CD14-positive monocyte (primary cell): ENCODE results near the gene ACSF2. TPM values are rescaled to one million over a fixed set of nuclear protein-coding genes. Genes with fewer than 3 reads are reported as not detected.

ENCODE experiments used
- DNase-seq, 3 donors: peaks; one replicate each; pipeline ENCODE4 v3.0.0-alpha.2; 2011 to 2022
- H2AFZ ChIP-seq: 2 replicates; pipeline ENCODE4 v1.6.0; 2012; ENCODE audit warnings: mild to moderate bottlenecking, low read depth, low read length, inconsistent platforms; ENCODE audit not compliant: insufficient read depth, poor library complexity, severe bottlenecking
- H3K27ac ChIP-seq, 2 donors: 1 replicate in 1 of 2; 2 replicates in 1 of 2; pipeline ENCODE4 v1.5.1; 2012 to 2013; ENCODE audit warnings: low read length in 2 of 2, control low read depth in 1 of 2, inconsistent platforms in 1 of 2, low read depth in 1 of 2, mild to moderate bottlenecking in 1 of 2
- H3K27me3 ChIP-seq, 2 donors: one replicate each; pipeline versions ENCODE4 v1.6.0 to v1.6.1; 2011 to 2013; ENCODE audit warnings: low read length in 2 of 2; ENCODE audit not compliant: control insufficient read depth in 2 of 2, insufficient read depth in 2 of 2
- H3K36me3 ChIP-seq, 2 donors: replicated peaks in 1 of 2; 1 replicate in 1 of 2; 2 replicates in 1 of 2; pipeline versions ENCODE4 v1.5.1 to v1.6.1; 2012 to 2013; ENCODE audit warnings: low read length in 2 of 2, control low read depth in 1 of 2, inconsistent platforms in 1 of 2, mild to moderate bottlenecking in 1 of 2; ENCODE audit not compliant: insufficient read depth in 2 of 2, control insufficient read depth in 1 of 2
- H3K4me1 ChIP-seq, 2 donors: 1 replicate in 1 of 2; 2 replicates in 1 of 2; pipeline versions ENCODE4 v1.5.1 to v1.6.1; 2012 to 2013; ENCODE audit warnings: low read length in 2 of 2, control low read depth in 1 of 2, inconsistent platforms in 1 of 2, mild to moderate bottlenecking in 1 of 2, moderate library complexity in 1 of 2; ENCODE audit not compliant: insufficient read depth in 2 of 2, control insufficient read depth in 1 of 2
- H3K4me2 ChIP-seq: replicated peaks from 2 replicates; pipeline ENCODE3; 2012; ENCODE audit warnings: low read length, moderate library complexity, mild to moderate bottlenecking; ENCODE audit not compliant: poor library complexity, severe bottlenecking; ENCODE audit errors: extremely low read depth
- H3K4me3 ChIP-seq, 3 experiments: fragments of 200-600 bp in 1 of 3; sonication (generic) in 1 of 3; replicated peaks in 1 of 3; 1 replicate in 2 of 3; 2 replicates in 1 of 3; pipeline ENCODE4 v1.5.1; 2011 to 2013; ENCODE audit warnings: low read length in 3 of 3, mild to moderate bottlenecking in 3 of 3, control low read depth in 2 of 3, low read depth in 2 of 3, inconsistent platforms in 1 of 3, moderate library complexity in 1 of 3
- H3K79me2 ChIP-seq: 2 replicates; pipeline ENCODE4 v1.6.0; 2012; ENCODE audit warnings: mild to moderate bottlenecking, control low read depth, inconsistent platforms, low read length, moderate library complexity; ENCODE audit not compliant: insufficient read depth
- H3K9ac ChIP-seq: 2 replicates; pipeline ENCODE4 v1.6.0; 2017; ENCODE audit warnings: low read length, mild to moderate bottlenecking; ENCODE audit not compliant: insufficient read depth, poor library complexity, severe bottlenecking
- H3K9me3 ChIP-seq, 2 donors: replicated peaks in 1 of 2; 1 replicate in 1 of 2; 2 replicates in 1 of 2; pipeline versions ENCODE4 v1.5.1 to v1.6.1; 2012 to 2013; ENCODE audit warnings: low read length in 2 of 2, control low read depth in 1 of 2; ENCODE audit not compliant: control insufficient read depth in 1 of 2, insufficient read depth in 1 of 2
- H4K20me1 ChIP-seq: 2 replicates; pipeline ENCODE4 v1.6.0; 2012; ENCODE audit warnings: mild to moderate bottlenecking, low read length, control low read depth, moderate library complexity; ENCODE audit not compliant: insufficient read depth
- H3K27ac Mint-ChIP-seq, 7 donors: one replicate each; pipeline ENCODE4 v1.8.0; 2020; ENCODE audit warnings: mild to moderate bottlenecking in 7 of 7, mixed read lengths in 7 of 7, moderate library complexity in 6 of 7, inconsistent platforms in 2 of 7
- H3K27me3 Mint-ChIP-seq, 3 donors: one replicate each; pipeline ENCODE4 v1.8.0; 2021 to 2022; ENCODE audit warnings: low read depth in 3 of 3, mild to moderate bottlenecking in 3 of 3, mixed read lengths in 3 of 3, moderate library complexity in 3 of 3, inconsistent platforms in 1 of 3
- H3K36me3 Mint-ChIP-seq, 2 donors: one replicate each; pipeline ENCODE4 v1.8.0; 2020; ENCODE audit warnings: mixed read lengths in 2 of 2, inconsistent platforms in 1 of 2, mild to moderate bottlenecking in 1 of 2
- H3K4me1 Mint-ChIP-seq: one replicate; pipeline ENCODE4 v1.8.0; 2020; ENCODE audit warnings: mild to moderate bottlenecking, mixed read lengths
- H3K4me3 Mint-ChIP-seq, 2 donors: one replicate each; pipeline ENCODE4 v1.8.0; 2020; ENCODE audit warnings: mild to moderate bottlenecking in 2 of 2, mixed read lengths in 2 of 2, moderate library complexity in 1 of 2
- H3K9me3 Mint-ChIP-seq, 7 donors: one replicate each; pipeline ENCODE4 v1.8.0; 2020 to 2022; ENCODE audit warnings: mixed read lengths in 7 of 7, mild to moderate bottlenecking in 6 of 7, moderate library complexity in 6 of 7, inconsistent platforms in 2 of 7
- CTCF ChIP-seq: fragments of 200-600 bp; IDR thresholded peaks from one replicate; pipeline ENCODE4 v1.8.0; 2022; ENCODE audit warnings: antibody characterized with exemption, mild to moderate bottlenecking
- WGBS: methylation state at CpG from one replicate; pipeline ENCODE4 v1.1.5; 2013; ENCODE audit warnings: missing lambda C conversion rate; ENCODE audit not compliant: insufficient coverage; 5-methylcytosine and 5-hydroxymethylcytosine counted together
- intact Hi-C, 2 donors: fragments of 100-400 bp; cut with micrococcal nuclease; formaldehyde crosslinking; loops; one replicate each; pipeline versions ENCODE4 v1.15.0 to v1.15.1; 2023
- polyA plus RNA-seq, 3 donors: library from polyadenylated mRNA; depleted of rRNA in 1 of 3; unstranded in 2 of 3; stranded (reverse) in 1 of 3; fragments of 300-500 nt in 2 of 3; fragments of >200 nt in 1 of 3; fragmentation: Illumina TruSeq in 2 of 3; gene quantifications; 1 replicate in 2 of 3; 2 replicates in 1 of 3; pipeline ENCODE4 v1.2.3, GENCODE V29; 2012 to 2021

ACSF2 gene
- polyA plus RNA-seq, 3 donors, result 2.8 to 24.4 (median 5.5) TPM

GRCh38 chr17:50513495-50513894 is 87.5 kb downstream of the ACSF2 start:
- Histone ChIP-seq H3K79me2 (no peaks in the 10 kb centered on the region), H3K4me2 (no peak overlapping the region), H3K9me3 (no peaks in the 10 kb centered on the region), H3K36me3 (no peaks in the 10 kb centered on the region), H3K27me3 (no peaks in the 10 kb centered on the region), H4K20me1 (no peaks in the 10 kb centered on the region), H3K9ac (no peak overlapping the region), H3K4me3 (no peak overlapping the region), H3K4me1 (peaks cover 6 to 7% of the 10 kb centered on the region in 2 donors), H2AFZ (no peak overlapping the region), H3K27ac (no peak overlapping the region)
- TF ChIP-seq CTCF, result no peak
- DNase-seq, result no peak
- Mint-ChIP-seq H3K9me3 (peaks cover 0 to 2% (median 0%) of the 10 kb centered on the region in 7 donors), H3K4me1 (peaks cover 24% of the 10 kb centered on the region), H3K27ac (no peak overlapping the region), H3K4me3 (no peak overlapping the region), H3K27me3 (peaks cover 1 to 4% (median 2%) of the 10 kb centered on the region in 3 donors), H3K36me3 (no peaks in the 10 kb centered on the region)
- intact Hi-C loops, result no loop called here
- WGBS, result no CpG with 5 or more reads among the region's 4 CpGs

- no peaks in the 10 kb centered on the region for H3K9me3 ChIP-seq
- Mint-ChIP-seq H3K36me3 (no peaks in the 10 kb centered on the region), H3K4me3 (no peak overlapping the region), H3K27me3 (peaks cover 0 to 4% (median 2%) of the 10 kb centered on the region in 3 donors), H3K27ac (no peak overlapping the region), H3K4me1 (peaks cover 16% of the 10 kb centered on the region), H3K9me3 (no peaks in the 10 kb centered on the region)
- no peak overlapping the region for H3K4me2 ChIP-seq
- H3K4me3 ChIP-seq, result no peak overlapping the region
- 70% methylated on average over 2 of the region's 3 CpGs for WGBS
- no peaks in the 10 kb centered on the region for H3K36me3 ChIP-seq
- no peak for TF ChIP-seq CTCF
- no peak overlapping the region for H3K27ac ChIP-seq
- H3K79me2 ChIP-seq, result no peaks in the 10 kb centered on the region
- H3K9ac ChIP-seq, result no peak overlapping the region
- H4K20me1 ChIP-seq, result no peaks in the 10 kb centered on the region
- intact Hi-C loops, result no loop called here
- H3K4me1 ChIP-seq, result no peaks in the 10 kb centered on the region
- no peak overlapping the region for H2AFZ ChIP-seq
- H3K27me3 ChIP-seq, result no peaks in the 10 kb centered on the region
- no peak for DNase-seq
Measured at GRCh38 chr17:50514388-50514787, 88.4 kb downstream of the ACSF2 start.
